HCT116 (cell line): Measurements from ENCODE around the gene DPF1. TPM values are rescaled to one million over a fixed set of nuclear protein-coding genes. Genes with fewer than 3 reads are reported as not detected.

Experiments used
- ATAC-seq: fragments of 200-7000 bp; cut with Tn5 transposase; 2 replicates; pipeline ENCODE4 v1.9.1; 2020; ENCODE audit warnings: mild to moderate bottlenecking, moderate library complexity
- BruUV-seq: library from RNA; stranded (reverse); fragments of 400-500 nt; replicated peaks from 2 replicates; lab custom pipeline; 2021; lab: Mats Ljungman, UMichigan
- CTCF ChIA-PET: fragments of 300-600 bp; sonication (Branson Sonifier 250); formaldehyde crosslinking; loops from one replicate; lab custom pipeline; 2021; ENCODE audit warnings: antibody characterized with exemption; lab: Charles Lee
- POLR2A ChIA-PET: fragments of 300-600, 350-600 bp; sonication (Branson Sonifier 250); formaldehyde crosslinking; loops from one replicate; lab custom pipeline; 2021; ENCODE audit warnings: antibody characterized with exemption; lab: Charles Lee
- RAD21 ChIA-PET, 2 experiments: fragments of 300-600 bp; sonication (Branson Sonifier 250); formaldehyde crosslinking; loops; one replicate each; lab custom pipeline; 2023; ENCODE audit warnings: low total read pairs in 2 of 2; ENCODE audit not compliant: uncharacterized antibody in 2 of 2, unreplicated experiment in 2 of 2, low non-redundant PET in 1 of 2; lab: Charles Lee
- DNase-seq: peaks from one replicate; pipeline ENCODE4 v3.0.0-alpha.2; 2010; ENCODE audit warnings: low read depth, low spot score
- H2AFZ ChIP-seq: fragments of 200-600 bp; shearing (Covaris generic), sonication (generic); 2 replicates; pipeline ENCODE4 v1.6.1; 2017; ENCODE audit warnings: low read depth, mixed run types, mixed read lengths, antibody characterized with exemption, low read length; ENCODE audit not compliant: poor library complexity, severe bottlenecking
- H3K27ac ChIP-seq: 2 replicates; pipeline ENCODE4 v1.5.1; 2012; ENCODE audit warnings: low read depth, low read length
- H3K27me3 ChIP-seq: fragments of 200-600 bp; sonication (generic); 2 replicates; pipeline ENCODE4 v1.6.1; 2016; ENCODE audit warnings: mixed run types, low read length, mixed read lengths; ENCODE audit not compliant: insufficient read depth
- H3K36me3 ChIP-seq, 2 experiments: fragments of 200-500 bp in 1 of 2; fragments of 200-600 bp in 1 of 2; sonication (Bioruptor generic) in 1 of 2; sonication (generic) in 1 of 2; 2 replicates each; pipeline versions ENCODE4 v1.5.1 to v1.6.1; 2014 to 2016; ENCODE audit warnings: low read length in 2 of 2, inconsistent platforms in 1 of 2, mixed read lengths in 1 of 2, mixed run types in 1 of 2; ENCODE audit not compliant: insufficient read depth in 2 of 2, control insufficient read depth in 1 of 2
- H3K4me1 ChIP-seq, 2 experiments: fragments of 200-600 bp in 1 of 2; sonication (generic) in 1 of 2; 2 replicates each; pipeline versions ENCODE4 v1.5.1 to v1.6.1; 2012 to 2017; ENCODE audit warnings: low read length in 2 of 2, inconsistent platforms in 1 of 2, mild to moderate bottlenecking in 1 of 2, mixed read lengths in 1 of 2, mixed run types in 1 of 2, moderate library complexity in 1 of 2; ENCODE audit not compliant: insufficient read depth in 2 of 2, control insufficient read depth in 1 of 2
- H3K4me2 ChIP-seq: fragments of 200-600 bp; sonication (generic); 2 replicates; pipeline ENCODE4 v1.6.1; 2017; ENCODE audit warnings: mixed run types, low read length, mixed read lengths
- H3K4me3 ChIP-seq, 2 experiments: fragments of 200-600 bp in 1 of 2; sonication (generic) in 1 of 2; replicated peaks in 1 of 2; 2 replicates each; pipeline ENCODE4 v1.5.1; 2011 to 2016; ENCODE audit warnings: low read length in 2 of 2, control low read depth in 1 of 2, low read depth in 1 of 2, mild to moderate bottlenecking in 1 of 2, mixed read lengths in 1 of 2, mixed run types in 1 of 2
- H3K79me2 ChIP-seq: fragments of 200-600 bp; sonication (generic); 2 replicates; pipeline ENCODE4 v1.6.1; 2017; ENCODE audit warnings: mild to moderate bottlenecking, mixed run types, low read length, moderate library complexity, mixed read lengths; ENCODE audit not compliant: insufficient read depth
- H3K9ac ChIP-seq: fragments of 200-600 bp; sonication (generic); 2 replicates; pipeline ENCODE4 v1.6.1; 2016; ENCODE audit warnings: low read length, mixed read lengths
- H3K9me2 ChIP-seq: fragments of 200-600 bp; sonication (generic), shearing (Covaris generic); 2 replicates; pipeline ENCODE4 v1.6.1; 2017; ENCODE audit warnings: mixed run types, mild to moderate bottlenecking, moderate library complexity; ENCODE audit not compliant: insufficient read depth
- H3K9me3 ChIP-seq, 2 experiments: fragments of 200-500 bp in 1 of 2; fragments of 200-600 bp in 1 of 2; sonication (Bioruptor generic) in 1 of 2; sonication (generic) in 1 of 2; 2 replicates each; pipeline ENCODE4 v1.6.1; 2014 to 2017; ENCODE audit warnings: low read length in 2 of 2, mixed read lengths in 2 of 2, inconsistent platforms in 1 of 2, low read depth in 1 of 2, mild to moderate bottlenecking in 1 of 2, mixed run types in 1 of 2, moderate library complexity in 1 of 2; ENCODE audit not compliant: control insufficient read depth in 1 of 2, insufficient read depth in 1 of 2
- H4K20me1 ChIP-seq: fragments of 200-600 bp; sonication (generic), shearing (Covaris generic); 2 replicates; pipeline ENCODE4 v1.6.1; 2017; ENCODE audit warnings: mixed run types, mild to moderate bottlenecking, moderate library complexity; ENCODE audit not compliant: insufficient read depth
- ATF3 ChIP-seq: IDR thresholded peaks from 2 replicates; pipeline ENCODE4 v1.6.1; 2012
- CBX3 ChIP-seq: IDR thresholded peaks from 2 replicates; pipeline ENCODE4 v1.6.1; 2012; ENCODE audit warnings: low read depth
- CEBPB ChIP-seq: IDR thresholded peaks from 2 replicates; pipeline ENCODE4 v1.6.1; 2012; ENCODE audit warnings: low read depth
- CTCF ChIP-seq, 3 experiments: fragments of 200-600 bp in 1 of 3; sonication (generic) in 1 of 3; IDR thresholded peaks in 2 of 3; conservative IDR thresholded peaks in 1 of 3; 2 replicates each; pipeline ENCODE4 v1.5.1; 2012 to 2017; ENCODE audit warnings: low read depth in 2 of 3, low read length in 2 of 3, antibody characterized with exemption in 1 of 3, borderline replicate concordance in 1 of 3, control low read depth in 1 of 3, mild to moderate bottlenecking in 1 of 3, mixed read lengths in 1 of 3, mixed run types in 1 of 3, moderate library complexity in 1 of 3; ENCODE audit not compliant: insufficient read depth in 1 of 3
- EGR1 ChIP-seq: IDR thresholded peaks from 2 replicates; pipeline ENCODE4 v1.6.1; 2012; ENCODE audit warnings: low read depth
- ELF1 ChIP-seq: IDR thresholded peaks from 2 replicates; pipeline ENCODE4 v1.6.1; 2012; ENCODE audit warnings: low read depth, borderline replicate concordance
- EZH2 ChIP-seq: fragments of 200-600 bp; sonication (generic); IDR thresholded peaks from 2 replicates; pipeline ENCODE4 v1.6.1; 2017; ENCODE audit warnings: antibody characterized with exemption, mixed run types
- JUND ChIP-seq: IDR thresholded peaks from 2 replicates; pipeline ENCODE4 v1.6.1; 2012
- MAX ChIP-seq: IDR thresholded peaks from 2 replicates; pipeline ENCODE4 v1.6.1; 2012
- POLR2A ChIP-seq: IDR thresholded peaks from 2 replicates; pipeline ENCODE4 v1.7.0; 2011; ENCODE audit warnings: borderline replicate concordance; ENCODE audit not compliant: insufficient read depth, insufficient read length; ENCODE audit errors: extremely low read depth
- POLR2AphosphoS5 ChIP-seq: IDR thresholded peaks from 2 replicates; pipeline ENCODE4 v1.6.1; 2011; ENCODE audit warnings: mild to moderate bottlenecking, low read depth, low read length, moderate library complexity
- SIN3A ChIP-seq: IDR thresholded peaks from 2 replicates; pipeline ENCODE4 v1.6.1; 2012; ENCODE audit warnings: low read depth
- SP1 ChIP-seq: IDR thresholded peaks from 2 replicates; pipeline ENCODE4 v1.6.1; 2012; ENCODE audit warnings: low read depth
- SRF ChIP-seq: IDR thresholded peaks from 2 replicates; pipeline ENCODE4 v1.6.1; 2012; ENCODE audit warnings: low read depth
- TCF7L2 ChIP-seq: IDR thresholded peaks from 2 replicates; pipeline ENCODE4 v1.7.0; 2011; ENCODE audit warnings: borderline replicate concordance, inconsistent platforms; ENCODE audit not compliant: insufficient read depth, insufficient read length; ENCODE audit errors: extremely low read depth
- YY1 ChIP-seq: IDR thresholded peaks from 2 replicates; pipeline ENCODE4 v1.6.1; 2011; ENCODE audit warnings: low read length, low read depth, moderate library complexity, mild to moderate bottlenecking; ENCODE audit not compliant: insufficient replicate concordance; ENCODE audit errors: extremely low read depth
- ZFX ChIP-seq: fragments of 450-650 bp; IDR thresholded peaks from 2 replicates; pipeline ENCODE4 v1.6.1; 2017
- ZNF274 ChIP-seq: fragments of 200-500 bp; sonication (Bioruptor generic); IDR thresholded peaks from 2 replicates; pipeline ENCODE4 v1.6.1; 2014; ENCODE audit warnings: mild to moderate bottlenecking, low read depth, low read length, inconsistent platforms
- intact Hi-C: fragments of 100-400 bp; cut with micrococcal nuclease; formaldehyde crosslinking; loops from 2 replicates; pipeline ENCODE4 v1.10.0; 2022
- total RNA-seq: library from RNA; stranded (reverse); gene quantifications from one replicate; pipeline ENCODE4 v1.2.1, GENCODE V29; 2021; ENCODE audit not compliant: unreplicated experiment

Gene DPF1
- total RNA-seq, 1 experiment from 2014 or later: 9.7 TPM

- ATAC-seq (no peak), DNase-seq (no peak)
- Histone ChIP-seq H3K9me2 (no peaks in the 10 kb centered on the region), H3K4me1 (no peaks in the 10 kb centered on the region), H3K4me3 (no peak overlapping the region), H4K20me1 (no peaks in the 10 kb centered on the region), H3K9me3 (no peaks in the 10 kb centered on the region), H3K27me3 (no peaks in the 10 kb centered on the region), H3K4me2 (no peak overlapping the region), H3K36me3 (peaks cover 0 to 2% of the 10 kb centered on the region in 2 experiments; a peak in 1 of 4 replicates), H3K27ac (no peak overlapping the region), H3K9ac (no peak overlapping the region), H2AFZ (no peak overlapping the region), H3K79me2 (no peaks in the 10 kb centered on the region)
- intact Hi-C loops: no loop called here
- ChIA-PET CTCF (no interaction called here), POLR2A (no interaction called here), RAD21 (no interaction called here)
- no TSS peak for BruUV-seq
- TF ChIP-seq SIN3A (no peak), ZNF274 (no peak), EZH2 (no peak), POLR2AphosphoS5 (no peak), EGR1 (no peak), JUND (no peak), YY1 (no peak), ELF1 (no peak), ATF3 (no peak), TCF7L2 (no peak), CBX3 (no peak), MAX (no peak), CEBPB (no peak)
Measured at GRCh38 chr19:38202504-38202903, 21.5 kb downstream of the DPF1 start.

GRCh38 chr19:38201731-38202130, 22.3 kb downstream of the DPF1 start:
- Histone ChIP-seq H3K4me1 (no peaks in the 10 kb centered on the region), H3K79me2 (no peaks in the 10 kb centered on the region), H2AFZ (no peak overlapping the region), H4K20me1 (no peaks in the 10 kb centered on the region), H3K27me3 (no peaks in the 10 kb centered on the region), H3K9me2 (no peaks in the 10 kb centered on the region), H3K36me3 (peaks cover 0 to 2% of the 10 kb centered on the region in 2 experiments; a peak in 1 of 4 replicates), H3K9ac (no peak overlapping the region), H3K4me3 (no peak overlapping the region), H3K4me2 (no peak overlapping the region), H3K27ac (no peak overlapping the region), H3K9me3 (no peaks in the 10 kb centered on the region)
- intact Hi-C loops: no loop called here
- BruUV-seq: no TSS peak
- ChIA-PET RAD21 (no interaction called here), POLR2A (no interaction called here), CTCF (no interaction called here)
- DNase-seq (no peak), ATAC-seq (no peak)
- no peak for TF ChIP-seq CTCF (IDR thresholded peaks at IDR 0.05 in 2 of 3, conservative IDR thresholded peaks at IDR 0.05 in 1 of 3; ENCODE audit: borderline replicate concordance in 1 of 3, insufficient read depth in 1 of 3, low read depth in 2 of 3, low read length in 2 of 3)
- no peak for TF ChIP-seq ZFX
- no peak for TF ChIP-seq SP1
- TF ChIP-seq CBX3: no peak
- no peak for TF ChIP-seq EZH2
- no peak for TF ChIP-seq ELF1
- no peak for TF ChIP-seq JUND
- TF ChIP-seq YY1: no peak
- TF ChIP-seq ZNF274: no peak
- TF ChIP-seq EGR1: no peak
- no peak for TF ChIP-seq SRF
- TF ChIP-seq MAX: no peak
- TF ChIP-seq POLR2A: no peak
- no peak for TF ChIP-seq POLR2AphosphoS5
